Lung (tissue), 12 donors: ENCODE data around the gene CCDC106. TPM values are rescaled to one million over a fixed set of nuclear protein-coding genes. Genes with fewer than 3 reads are reported as not detected.
A peak's percentile ranks its signal among the peaks of the same experiment; 100 is the strongest.

Experiments
- ATAC-seq: fragments of 200-7000 bp; cut with Tn5 transposase; one replicate; pipeline ENCODE4 v1.9.1; 2020; ENCODE audit warnings: moderate number of reproducible peaks; ENCODE audit not compliant: insufficient read depth, low FRiP score
- DNase-seq, 3 donors: peaks; one replicate each; pipeline ENCODE4 v3.0.0-alpha.2; 2013 to 2017
- H3K27ac ChIP-seq, 2 donors: one replicate each; pipeline ENCODE4 v1.5.1; 2013; ENCODE audit warnings: mild to moderate bottlenecking in 2 of 2, moderate library complexity in 2 of 2, control low read depth in 1 of 2, inconsistent platforms in 1 of 2, low read depth in 1 of 2, low read length in 1 of 2
- H3K27me3 ChIP-seq, 3 donors: one replicate each; pipeline ENCODE4 v1.5.1; 2013; ENCODE audit warnings: low read length in 2 of 3; ENCODE audit not compliant: control insufficient read depth in 3 of 3, insufficient read depth in 3 of 3
- H3K36me3 ChIP-seq, 4 donors: one replicate each; pipeline ENCODE4 v1.5.1; 2013; ENCODE audit warnings: low read length in 4 of 4, mild to moderate bottlenecking in 1 of 4, moderate library complexity in 1 of 4; ENCODE audit not compliant: control insufficient read depth in 4 of 4, insufficient read depth in 4 of 4
- H3K4me1 ChIP-seq, 5 donors: one replicate each; pipeline ENCODE4 v1.5.1; 2013; ENCODE audit warnings: low read length in 5 of 5, mild to moderate bottlenecking in 2 of 5, moderate library complexity in 1 of 5; ENCODE audit not compliant: control insufficient read depth in 5 of 5, insufficient read depth in 5 of 5
- H3K4me3 ChIP-seq: one replicate; pipeline ENCODE4 v1.5.1; 2013; ENCODE audit warnings: mild to moderate bottlenecking, control low read depth, moderate library complexity
- H3K9ac ChIP-seq, 2 donors: one replicate each; pipeline ENCODE4 v1.5.1; 2013; ENCODE audit warnings: low read length in 2 of 2, control low read depth in 1 of 2; ENCODE audit not compliant: insufficient read depth in 1 of 2
- H3K9me3 ChIP-seq, 4 donors: one replicate each; pipeline ENCODE4 v1.5.1; 2013; ENCODE audit warnings: low read length in 3 of 4, mild to moderate bottlenecking in 1 of 4, moderate library complexity in 1 of 4; ENCODE audit not compliant: control insufficient read depth in 4 of 4, insufficient read depth in 3 of 4
- CTCF ChIP-seq: IDR thresholded peaks from 2 replicates; pipeline ENCODE4 v1.5.1; 2012; ENCODE audit warnings: mild to moderate bottlenecking; ENCODE audit errors: control extremely low read depth, extremely low read depth
- WGBS, 2 donors: extraction: QIAGEN DNeasy Blood & Tissue Kit; methylation state at CpG; one replicate each; pipeline ENCODE4 v1.1.7; 2013; 5-methylcytosine and 5-hydroxymethylcytosine counted together
- polyA plus RNA-seq, 2 donors: library from polyadenylated mRNA; stranded (reverse); fragments of 200-250 nt; gene quantifications; one replicate each; pipeline ENCODE4 v1.2.1, GENCODE V29; 2013
- total RNA-seq, 2 donors: library from RNA; depleted of rRNA in 1 of 2; stranded (reverse); fragments of >200 nt in 1 of 2; gene quantifications; one replicate each; pipeline ENCODE4 v1.2.1, GENCODE V29; 2014 to 2021
- donor health status: control.
- donor health status: control.
- donor health status: Bipolar disorder and iron deficiency.
- donor health status: healthy.
- donor health status: DM: yes; HTN: yes; CAD: no.

Gene CCDC106
- total and polyA plus RNA-seq, 4 donors = 8.3 to 25.9 (median 14.3) TPM

- Histone ChIP-seq H3K9me3 (no peaks in the 10 kb centered on the region), H3K27me3 (no peaks in the 10 kb centered on the region), H3K36me3 (peaks cover 11 to 58% (median 18%) of the 10 kb centered on the region in 4 donors), H3K9ac (no peak overlapping the region), H3K4me1 (peaks cover 0 to 15% (median 6%) of the 10 kb centered on the region in 5 donors), H3K27ac (no peak overlapping the region), H3K4me3 (no peak overlapping the region)
- DNase-seq = no peak
- TF ChIP-seq CTCF = no peak
- no peak for ATAC-seq
- 81% methylated on average over 8 of the region's 8 CpGs for WGBS, 2 donors
These were observed 30.6 kb upstream of the CCDC106 start for GRCh38 chr19:55617426-55617825.

GRCh38 chr19:55618426-55618825, 29.6 kb upstream of the CCDC106 start:
- Histone ChIP-seq H3K9ac (no peak overlapping the region), H3K4me1 (peaks cover 0 to 17% (median 6%) of the 10 kb centered on the region in 5 donors), H3K36me3 (peaks cover 11 to 58% (median 18%) of the 10 kb centered on the region in 4 donors), H3K9me3 (no peaks in the 10 kb centered on the region), H3K4me3 (no peak overlapping the region), H3K27ac (peak overlapping the region in 1 of 2 donors; percentile 64), H3K27me3 (no peaks in the 10 kb centered on the region)
- TF ChIP-seq CTCF = no peak
- 80 to 86% methylated on average over 7 of the region's 7 CpGs for WGBS, 2 donors
- ATAC-seq = no peak
- no peak for DNase-seq

- no peak for TF ChIP-seq CTCF
- H3K27ac ChIP-seq = peak overlapping the region in 1 of 2 donors; percentile 69
- WGBS, 2 donors = 35 to 50% methylated on average over 3 of the region's 3 CpGs
- no peak overlapping the region for H3K4me3 ChIP-seq
- ATAC-seq (no peak), DNase-seq (peak; percentile 48 to 86 (median 84))
- H3K4me1 ChIP-seq = peaks cover 3 to 23% (median 6%) of the 10 kb centered on the region in 5 donors
- no peaks in the 10 kb centered on the region for H3K9me3 ChIP-seq
- peak overlapping the region in 1 of 2 donors; percentile 47 for H3K9ac ChIP-seq
- peaks cover 11 to 50% (median 18%) of the 10 kb centered on the region in 4 donors for H3K36me3 ChIP-seq
- no peaks in the 10 kb centered on the region for H3K27me3 ChIP-seq
These were observed 28.7 kb upstream of the CCDC106 start for GRCh38 chr19:55619286-55619685.
